VCaP (cell line): ENCODE results near the gene GPX4.
A peak's percentile ranks its signal among the peaks of the same experiment; 100 is the strongest.

Experiments
- H3K27ac ChIP-seq: fragments of 450-650 bp; 2 replicates; pipeline ENCODE4 v1.5.1; 2017
- TF ChIP-seq, protein P1 (sequence below): fragments of 450-650 bp; conservative IDR thresholded peaks from 2 replicates; pipeline ENCODE4 v1.5.1; 2017; ENCODE audit warnings: mild to moderate bottlenecking, moderate library complexity

The GPX4 gene

GRCh38 chr19:1082928-1083816 lies 20.6 kb upstream of the GPX4 start:
- TF ChIP-seq, protein P1, sequence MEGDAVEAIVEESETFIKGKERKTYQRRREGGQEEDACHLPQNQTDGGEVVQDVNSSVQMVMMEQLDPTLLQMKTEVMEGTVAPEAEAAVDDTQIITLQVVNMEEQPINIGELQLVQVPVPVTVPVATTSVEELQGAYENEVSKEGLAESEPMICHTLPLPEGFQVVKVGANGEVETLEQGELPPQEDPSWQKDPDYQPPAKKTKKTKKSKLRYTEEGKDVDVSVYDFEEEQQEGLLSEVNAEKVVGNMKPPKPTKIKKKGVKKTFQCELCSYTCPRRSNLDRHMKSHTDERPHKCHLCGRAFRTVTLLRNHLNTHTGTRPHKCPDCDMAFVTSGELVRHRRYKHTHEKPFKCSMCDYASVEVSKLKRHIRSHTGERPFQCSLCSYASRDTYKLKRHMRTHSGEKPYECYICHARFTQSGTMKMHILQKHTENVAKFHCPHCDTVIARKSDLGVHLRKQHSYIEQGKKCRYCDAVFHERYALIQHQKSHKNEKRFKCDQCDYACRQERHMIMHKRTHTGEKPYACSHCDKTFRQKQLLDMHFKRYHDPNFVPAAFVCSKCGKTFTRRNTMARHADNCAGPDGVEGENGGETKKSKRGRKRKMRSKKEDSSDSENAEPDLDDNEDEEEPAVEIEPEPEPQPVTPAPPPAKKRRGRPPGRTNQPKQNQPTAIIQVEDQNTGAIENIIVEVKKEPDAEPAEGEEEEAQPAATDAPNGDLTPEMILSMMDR, result no peak
- H3K27ac ChIP-seq, result peak overlapping the region; percentile 69

DNA sequence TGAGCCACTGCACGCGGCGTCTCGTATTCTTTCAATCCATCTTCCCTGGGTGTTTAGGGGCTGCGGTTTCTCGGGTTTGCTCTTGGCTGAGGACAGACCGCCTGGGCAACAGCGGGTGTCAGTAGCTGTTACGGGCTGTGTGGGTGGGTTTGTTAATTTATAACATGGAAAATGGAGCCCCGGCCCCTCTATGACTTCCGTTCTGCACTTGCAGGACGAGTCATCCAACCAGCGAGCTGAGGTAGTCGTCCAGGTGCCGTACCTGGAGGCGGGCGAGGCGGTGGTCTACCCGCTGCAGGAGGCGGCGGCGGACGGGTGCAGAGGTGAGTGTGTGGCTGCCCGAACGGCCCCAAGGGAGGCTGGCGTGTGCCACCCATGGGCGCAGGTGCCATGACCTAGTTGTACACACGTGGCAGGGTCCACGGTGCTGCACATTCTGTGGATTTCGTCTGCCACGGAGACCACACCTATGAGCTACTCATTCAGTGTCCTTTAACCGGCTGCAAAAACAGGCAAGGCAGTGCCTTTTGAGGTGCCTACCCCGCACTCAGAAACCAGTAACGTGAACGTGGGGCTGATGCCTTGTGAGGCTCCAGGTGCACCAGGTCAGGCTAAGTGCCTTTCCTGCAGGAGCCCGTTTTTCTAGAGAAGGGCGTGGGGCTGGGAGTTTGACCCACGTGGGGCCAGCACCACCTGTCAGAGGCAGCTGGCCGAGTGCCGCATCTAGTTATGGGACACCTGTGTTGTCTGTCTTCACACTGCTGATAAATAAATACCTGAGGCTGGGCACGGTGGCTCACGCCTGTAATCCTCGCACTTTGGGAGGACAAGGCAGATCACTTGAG lies 19.5 kb upstream of the GPX4 start:
- TF ChIP-seq, protein P1, result no peak
- no peak overlapping the region for H3K27ac ChIP-seq

DNA sequence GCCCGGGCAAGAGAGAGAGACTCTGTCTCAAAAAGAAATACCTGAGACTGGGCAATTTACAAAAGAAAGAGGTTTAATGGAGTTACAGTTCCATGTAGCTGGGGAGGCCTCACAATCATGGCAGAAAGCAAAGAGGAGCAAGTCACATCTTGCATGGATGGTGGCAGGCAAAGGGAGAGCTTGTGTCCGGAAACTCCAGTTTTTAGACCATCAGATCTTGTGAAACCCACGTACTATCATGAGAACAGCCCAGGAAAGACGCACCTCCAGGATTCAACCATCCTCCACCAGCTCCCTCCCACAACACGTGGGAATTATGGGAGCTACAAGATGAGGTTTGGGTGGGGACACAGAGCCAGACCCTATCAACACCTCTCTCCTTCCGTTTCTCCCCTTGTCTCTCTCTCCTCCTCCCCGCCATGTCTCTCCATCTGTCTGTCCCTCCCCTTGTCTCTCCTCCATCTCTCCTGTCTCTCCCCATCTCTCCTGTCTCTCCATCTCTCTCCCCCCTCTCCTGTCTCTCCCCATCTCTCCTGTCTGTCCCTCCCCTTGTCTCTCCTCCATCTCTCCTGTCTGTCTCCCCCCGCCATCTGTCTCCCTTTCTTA lies 18.6 kb upstream of the GPX4 start:
- TF ChIP-seq, protein P1, result no peak
- no peak overlapping the region for H3K27ac ChIP-seq

- H3K27ac ChIP-seq, result no peak overlapping the region
- TF ChIP-seq, protein P1, result no peak
These were observed 17.9 kb upstream of the GPX4 start for GRCh38 chr19:1085676-1086442.

DNA sequence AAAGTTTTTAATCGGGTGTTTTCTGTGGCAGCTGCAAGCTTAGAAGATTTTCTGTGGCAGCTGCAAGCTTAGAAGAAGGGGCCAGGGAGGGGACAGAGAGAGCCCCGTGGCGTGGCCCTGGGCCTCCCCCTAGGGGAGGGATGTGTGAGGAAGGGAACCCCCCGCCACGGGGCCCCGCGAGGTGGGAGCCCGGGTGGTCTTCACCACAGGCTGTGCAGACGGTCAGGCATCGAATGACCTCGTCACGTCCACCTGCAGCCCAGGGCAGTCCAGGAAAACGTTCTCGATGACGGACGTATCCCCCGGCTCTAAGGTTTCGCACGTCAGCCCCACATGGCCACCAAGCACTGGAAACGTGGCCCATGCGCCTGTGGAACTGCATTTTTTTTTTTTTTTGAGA lies 17.2 kb upstream of the GPX4 start:
- no peak overlapping the region for H3K27ac ChIP-seq
- TF ChIP-seq, protein P1, result no peak

DNA sequence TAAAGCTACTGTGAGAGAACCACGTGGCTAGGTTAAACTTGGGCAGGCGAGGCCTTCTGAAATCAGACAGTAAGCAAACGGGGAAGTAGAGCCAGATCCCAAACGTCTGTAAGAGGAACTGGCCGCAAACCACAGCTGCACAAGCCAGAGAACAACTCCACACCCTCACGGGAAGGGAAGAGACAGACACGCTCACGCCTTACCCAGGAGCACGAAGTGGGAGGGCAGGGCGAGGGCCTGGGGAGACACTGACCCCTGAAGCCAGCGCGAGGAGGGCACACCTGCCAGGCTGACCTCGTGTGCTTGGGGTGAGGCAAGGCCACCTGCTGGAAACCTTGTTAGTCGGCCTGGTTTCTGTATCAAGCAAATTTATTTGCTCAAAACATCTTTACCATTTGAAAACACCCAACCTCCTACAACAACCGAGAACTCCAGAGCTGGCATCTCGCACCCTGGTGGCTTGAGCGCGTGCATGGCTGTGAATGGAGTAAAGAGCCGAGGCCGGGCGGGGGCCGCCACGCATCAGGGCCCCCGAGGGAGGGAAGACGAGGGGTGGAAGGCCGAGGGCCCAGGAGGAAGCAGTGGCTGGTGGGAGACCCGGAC lies 15.9 kb upstream of the GPX4 start:
- TF ChIP-seq, protein P1, result no peak
- no peak overlapping the region for H3K27ac ChIP-seq
